ENCODE results near the gene AGAP5. TPM values are rescaled to one million over a fixed set of nuclear protein-coding genes. Genes with fewer than 3 reads are reported as not detected.

The AGAP5 gene
- total and polyA plus RNA-seq, 2 of the 13 experiments (the other 11 are each of a cell fraction or from before 2014, with no cell fraction given), result 5.3 to 7.9 TPM

DNA sequence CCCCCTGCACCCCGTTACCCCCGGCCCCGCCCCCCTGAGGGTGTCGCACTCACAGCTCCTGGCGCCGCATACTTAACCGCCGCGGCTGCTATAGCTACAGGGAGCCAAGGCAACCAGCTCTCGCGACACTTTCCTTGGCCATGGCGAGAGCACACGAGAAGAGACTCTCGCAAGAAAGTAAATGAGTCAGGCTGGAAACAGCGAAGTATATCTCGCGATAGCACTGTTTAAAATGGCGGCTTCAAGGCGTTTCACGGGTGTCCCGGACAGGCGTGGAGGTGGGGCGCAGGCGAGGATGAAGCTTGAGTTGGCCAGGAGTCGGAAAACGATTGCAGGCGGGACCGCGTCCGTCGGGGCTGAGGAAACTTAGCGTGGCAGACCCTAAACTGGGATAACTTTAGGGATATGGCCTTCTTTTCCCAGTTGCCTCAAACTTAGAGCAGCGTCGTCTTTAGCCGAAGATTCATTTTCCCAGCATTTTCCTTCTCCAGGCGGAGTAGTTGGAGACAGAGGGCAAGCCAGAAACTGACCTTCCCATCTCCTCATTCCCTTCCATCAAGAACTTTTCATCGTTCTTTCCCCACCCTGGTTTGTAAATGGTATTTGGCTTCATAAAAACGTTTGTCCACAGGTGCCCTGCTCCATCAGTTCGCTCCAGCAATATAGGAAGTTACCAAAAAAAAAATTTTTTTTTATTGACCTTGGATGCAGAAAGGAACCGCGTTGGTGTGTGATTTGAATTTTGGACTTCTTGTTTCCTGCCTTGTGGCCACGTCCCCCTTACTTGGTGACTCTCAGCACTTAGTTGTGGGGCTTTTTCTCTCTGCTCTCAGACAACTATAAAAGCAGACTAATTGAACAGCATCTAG lies 71.8 kb downstream of the AGAP5 start (continued):
- TF ChIP-seq HINFP (CRISPR knock-in tag; IDR thresholded peaks at IDR 0.05; ENCODE audit: low read depth), result peak; percentile 58; the same call in 1 of the 2 replicates
- TF ChIP-seq KDM3A (CRISPR knock-in tag; IDR thresholded peaks at IDR 0.05; ENCODE audit: low read depth), result no peak
- TF ChIP-seq, protein P1, sequence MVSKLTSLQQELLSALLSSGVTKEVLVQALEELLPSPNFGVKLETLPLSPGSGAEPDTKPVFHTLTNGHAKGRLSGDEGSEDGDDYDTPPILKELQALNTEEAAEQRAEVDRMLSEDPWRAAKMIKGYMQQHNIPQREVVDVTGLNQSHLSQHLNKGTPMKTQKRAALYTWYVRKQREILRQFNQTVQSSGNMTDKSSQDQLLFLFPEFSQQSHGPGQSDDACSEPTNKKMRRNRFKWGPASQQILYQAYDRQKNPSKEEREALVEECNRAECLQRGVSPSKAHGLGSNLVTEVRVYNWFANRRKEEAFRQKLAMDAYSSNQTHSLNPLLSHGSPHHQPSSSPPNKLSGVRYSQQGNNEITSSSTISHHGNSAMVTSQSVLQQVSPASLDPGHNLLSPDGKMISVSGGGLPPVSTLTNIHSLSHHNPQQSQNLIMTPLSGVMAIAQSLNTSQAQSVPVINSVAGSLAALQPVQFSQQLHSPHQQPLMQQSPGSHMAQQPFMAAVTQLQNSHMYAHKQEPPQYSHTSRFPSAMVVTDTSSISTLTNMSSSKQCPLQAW (CRISPR knock-in tag; IDR thresholded peaks at IDR 0.05), result peak; percentile 62
- TF ChIP-seq ZNF713 (CRISPR knock-in tag; IDR thresholded peaks at IDR 0.05), result 0 out of 2 replicates have a peak, but pooled peaks have one; percentile 28
- no peak for TF ChIP-seq ZNF549 (CRISPR knock-in tag; IDR thresholded peaks at IDR 0.05)
- no peak for TF ChIP-seq HNRNPUL1 (IDR thresholded peaks at IDR 0.05; ENCODE audit: low read depth, low read length)
- TF ChIP-seq MATR3 (CRISPR knock-in tag; IDR thresholded peaks at IDR 0.05), result no peak
- TF ChIP-seq JUND (CRISPR knock-in tag; IDR thresholded peaks at IDR 0.05), result no peak
- 0 out of 2 replicates have a peak, but pooled peaks have one; percentile 41 for TF ChIP-seq PAX8 (CRISPR knock-in tag; IDR thresholded peaks at IDR 0.05; ENCODE audit: borderline replicate concordance)
- no peak for TF ChIP-seq ZNF572 (CRISPR knock-in tag; IDR thresholded peaks at IDR 0.05)
- TF ChIP-seq, protein P2, sequence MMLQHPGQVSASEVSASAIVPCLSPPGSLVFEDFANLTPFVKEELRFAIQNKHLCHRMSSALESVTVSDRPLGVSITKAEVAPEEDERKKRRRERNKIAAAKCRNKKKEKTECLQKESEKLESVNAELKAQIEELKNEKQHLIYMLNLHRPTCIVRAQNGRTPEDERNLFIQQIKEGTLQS (CRISPR knock-in tag; IDR thresholded peaks at IDR 0.05), result no peak
- no peak for TF ChIP-seq ZNF407 (CRISPR knock-in tag; IDR thresholded peaks at IDR 0.05; ENCODE audit: not compliant biosample characterization)
- TF ChIP-seq RXRA (CRISPR knock-in tag; IDR thresholded peaks at IDR 0.05), result 0 out of 2 replicates have a peak, but pooled peaks have one; percentile 33
- TF ChIP-seq SIX4 (CRISPR knock-in tag; IDR thresholded peaks at IDR 0.05), result no peak
- no peak for TF ChIP-seq ZNF253 (CRISPR knock-in tag; IDR thresholded peaks at IDR 0.05; ENCODE audit: borderline replicate concordance)
- no peak for TF ChIP-seq ZNF296 (CRISPR knock-in tag; conservative IDR thresholded peaks at IDR 0.05)
- no peak for TF ChIP-seq GPN1 (CRISPR knock-in tag; IDR thresholded peaks at IDR 0.05; ENCODE audit: borderline replicate concordance)

Data from HepG2 (cell line).